HG02938 (cell line): ENCODE results near the gene LMOD1.
A peak's percentile ranks its signal among the peaks of the same experiment; 100 is the strongest.
"Not testable (repeated sequence)": the region's sequence is repeated elsewhere in the genome, so short reads cannot be mapped to it uniquely, and the experiment has no call there.

Source experiments
- ATAC-seq: cut with Tn5 transposase; IDR thresholded peaks from one replicate; pipeline ENCODE4 v1.9.1; 2021; ENCODE audit warnings: mild to moderate bottlenecking, moderate library complexity; ENCODE audit not compliant: unreplicated experiment

The LMOD1 gene

DNA sequence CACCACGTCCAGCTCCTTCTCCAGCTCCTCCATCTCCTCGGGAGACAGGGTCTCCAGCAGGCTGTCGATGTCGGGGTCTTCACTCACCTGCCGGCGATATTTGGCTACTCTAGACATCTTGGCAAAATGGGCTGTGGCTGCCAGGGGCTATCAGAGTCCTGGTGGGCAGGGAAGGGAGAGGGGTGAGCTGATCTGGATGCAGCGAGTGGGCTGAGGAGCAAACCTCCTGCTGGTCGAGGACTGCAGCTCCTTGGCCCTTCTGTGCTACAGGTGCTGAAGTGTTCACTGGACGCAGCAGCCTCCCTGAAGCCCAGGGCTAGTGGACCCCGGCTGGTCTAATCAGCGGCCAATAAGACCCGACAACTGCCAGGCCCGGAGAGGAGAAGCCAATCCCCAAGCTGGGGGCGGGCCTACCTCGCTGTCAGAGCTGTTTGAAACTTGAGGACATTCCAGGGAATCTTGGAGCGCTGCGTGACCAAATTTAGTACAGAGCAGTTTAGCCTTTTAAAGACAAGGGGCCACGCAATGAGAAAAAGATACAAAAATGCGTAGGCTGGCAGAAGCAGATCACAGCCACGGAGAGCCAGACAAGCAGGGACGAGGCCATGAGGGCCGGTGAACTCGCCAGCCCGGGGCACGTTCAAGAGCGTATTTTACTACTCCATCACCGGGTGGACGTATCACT is at the start of gene LMOD1:
Gene LMOD1, minus strand, starts transcription at position 325 of the 685 bp plus-strand sequence. Its CDS starts 208 bp downstream, at position 117.
- no peak for ATAC-seq

DNA sequence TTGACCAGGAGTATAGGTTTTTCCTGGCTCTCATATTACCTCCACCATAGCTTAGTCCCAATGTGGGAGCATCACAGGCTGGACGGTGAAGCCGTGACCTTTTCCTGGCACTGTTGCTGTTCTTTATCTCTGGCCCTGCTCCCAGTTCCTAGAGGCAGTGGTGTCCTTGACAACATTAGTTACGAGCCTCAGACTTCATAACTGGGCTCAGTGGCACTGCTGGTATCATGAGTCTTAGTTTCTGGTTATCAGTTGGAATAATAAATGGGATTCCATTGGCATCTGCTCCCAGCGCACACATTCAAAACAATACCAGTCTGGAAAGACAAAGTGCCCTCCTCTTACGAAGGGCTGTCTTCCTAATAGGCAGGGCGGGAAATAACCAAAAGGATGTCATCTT is 44.1 kb upstream of the LMOD1 start:
- ATAC-seq: no peak

DNA sequence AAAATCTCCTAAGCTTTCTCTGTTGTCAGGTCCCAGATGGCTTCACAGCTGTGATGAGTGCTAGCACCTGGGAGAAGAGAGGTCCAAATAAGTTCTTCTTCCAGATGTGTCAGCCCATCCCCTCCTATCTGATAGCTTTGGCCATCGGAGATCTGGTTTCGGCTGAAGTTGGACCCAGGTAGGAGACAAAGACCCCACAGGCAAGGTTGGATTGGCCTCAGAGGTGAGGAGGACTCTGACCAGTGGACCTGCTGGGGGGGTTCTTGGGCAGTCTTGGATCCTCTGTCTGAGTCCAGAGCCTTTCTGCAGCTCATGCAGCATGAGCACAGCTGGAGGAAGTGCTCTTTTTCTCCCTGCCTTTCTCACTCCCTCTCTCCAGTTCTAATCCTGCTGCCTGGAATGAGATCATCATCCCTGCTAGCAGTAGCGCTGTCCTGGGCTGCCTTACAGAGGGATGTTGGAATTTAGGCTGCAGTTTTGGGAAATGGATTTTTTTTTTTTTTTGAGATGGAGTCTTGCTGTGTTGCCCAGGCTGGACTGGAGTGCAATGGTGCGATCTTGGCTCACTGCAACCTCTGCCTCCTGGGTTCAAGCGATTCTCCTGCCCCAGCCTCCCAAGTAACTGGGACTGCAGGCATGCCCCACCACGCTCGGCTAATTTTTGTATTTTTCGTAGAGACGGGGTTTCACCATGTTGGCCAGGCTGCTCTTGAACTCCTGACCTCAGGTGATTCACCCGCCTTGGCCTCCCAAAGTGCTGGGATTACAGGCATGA is 43.2 kb upstream of the LMOD1 start:
- ATAC-seq: no peak

DNA sequence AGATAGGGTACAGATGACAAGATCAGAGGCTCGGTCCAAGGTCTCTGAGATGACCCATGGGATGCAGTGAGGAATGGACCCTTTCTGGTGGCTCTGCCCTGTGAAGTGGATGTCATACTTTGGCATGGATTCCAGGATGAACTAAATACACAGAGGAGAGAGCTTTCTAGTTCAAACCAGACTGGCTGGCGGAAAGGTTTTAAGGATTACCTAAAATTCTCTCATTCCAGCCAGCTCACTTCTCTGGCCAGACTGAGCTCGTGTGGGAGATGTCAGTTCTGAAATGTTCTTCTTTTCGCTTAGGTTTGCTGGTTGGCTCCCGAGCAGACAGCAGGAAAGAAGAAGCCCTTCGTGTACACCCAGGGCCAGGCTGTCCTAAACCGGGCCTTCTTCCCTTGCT is 42.3 kb upstream of the LMOD1 start:
- ATAC-seq: no peak

DNA sequence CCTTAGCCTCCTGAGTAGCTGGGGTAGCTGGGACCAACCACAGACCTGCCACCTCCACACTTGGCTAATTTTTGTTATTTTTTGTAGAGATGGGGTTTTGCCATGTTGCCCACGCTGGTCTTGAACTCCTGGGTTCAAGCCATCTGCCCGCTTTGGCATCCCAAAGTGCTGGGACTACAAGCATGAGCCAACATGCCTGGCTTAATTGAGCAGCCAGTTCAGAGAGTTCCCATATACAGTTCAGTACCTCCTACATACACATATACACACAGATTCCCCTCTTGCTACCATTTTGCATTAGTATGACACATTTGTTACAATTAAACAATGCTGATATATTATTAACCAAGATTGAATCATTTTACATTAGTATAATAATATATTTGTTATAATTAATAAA is 39.0 kb upstream of the LMOD1 start:
- ATAC-seq: no peak

DNA sequence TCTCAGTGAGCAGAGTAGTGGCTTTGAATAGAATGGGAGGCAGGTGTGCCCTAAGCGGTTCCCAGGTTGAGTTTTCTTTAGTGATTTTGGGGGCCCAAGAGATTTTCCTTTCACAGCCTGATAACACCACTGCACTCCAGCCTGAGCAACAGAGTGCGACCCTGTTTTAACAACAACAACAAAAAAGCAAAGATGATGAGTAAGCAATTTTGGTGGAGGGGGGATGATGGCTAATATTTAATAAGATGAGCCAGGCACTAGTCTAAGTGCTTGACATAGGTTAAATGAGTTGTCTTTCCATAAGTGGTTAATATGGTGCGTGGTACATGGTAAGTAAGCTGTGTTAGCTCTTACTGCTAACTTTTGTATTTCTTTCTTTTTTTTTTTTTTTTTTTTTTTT is 38.1 kb upstream of the LMOD1 start:
- no peak for ATAC-seq

DNA sequence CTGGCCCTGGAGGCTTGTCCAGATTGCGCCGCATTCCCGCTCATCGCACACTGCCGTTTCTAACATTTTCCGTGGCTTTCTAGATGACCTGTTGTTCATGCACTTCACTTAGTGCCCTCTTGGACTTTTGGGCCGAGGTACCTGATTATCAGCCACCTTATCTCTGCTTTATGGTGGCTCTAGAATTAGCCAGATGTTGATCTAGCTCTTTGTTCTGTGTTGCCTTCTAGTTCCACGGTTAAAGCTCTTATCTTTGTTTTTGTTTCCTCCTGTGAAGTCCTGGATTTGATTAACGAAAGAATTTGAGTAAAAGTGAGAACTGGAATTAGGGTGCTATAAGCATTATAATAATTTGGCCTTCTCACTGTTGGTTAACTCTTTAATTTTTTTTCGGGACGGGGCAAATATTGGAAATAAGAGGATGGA is 37.0 kb upstream of the LMOD1 start:
- ATAC-seq: peak; percentile 28

DNA sequence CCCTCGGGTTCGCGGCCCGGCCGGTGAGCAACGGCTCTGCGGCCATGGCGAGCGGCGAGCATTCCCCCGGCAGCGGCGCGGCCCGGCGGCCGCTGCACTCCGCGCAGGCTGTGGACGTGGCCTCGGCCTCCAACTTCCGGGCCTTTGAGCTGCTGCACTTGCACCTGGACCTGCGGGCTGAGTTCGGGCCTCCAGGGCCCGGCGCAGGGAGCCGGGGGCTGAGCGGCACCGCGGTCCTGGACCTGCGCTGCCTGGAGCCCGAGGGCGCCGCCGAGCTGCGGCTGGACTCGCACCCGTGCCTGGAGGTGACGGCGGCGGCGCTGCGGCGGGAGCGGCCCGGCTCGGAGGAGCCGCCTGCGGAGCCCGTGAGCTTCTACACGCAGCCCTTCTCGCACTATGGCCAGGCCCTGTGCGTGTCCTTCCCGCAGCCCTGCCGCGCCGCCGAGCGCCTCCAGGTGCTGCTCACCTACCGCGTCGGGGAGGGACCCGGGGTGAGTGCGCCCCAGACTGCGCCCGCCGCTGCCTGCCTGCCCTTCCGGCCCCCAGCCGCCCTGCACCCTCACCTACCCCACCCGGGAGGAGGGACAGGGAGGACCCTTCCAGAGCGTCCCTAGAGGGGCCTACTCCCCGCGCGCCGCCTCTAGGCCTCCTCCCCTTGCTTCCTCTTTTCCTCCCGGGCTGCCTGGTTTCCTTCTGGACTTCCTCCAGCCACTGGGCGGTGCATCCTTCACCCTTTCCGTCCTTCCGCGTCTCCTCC is 36.5 kb upstream of the LMOD1 start, which contains the start of gene RNPEP:
Gene RNPEP, plus strand, starts transcription at position 26 of the 757 bp plus-strand sequence. Its CDS starts 19 bp downstream, at position 45.
- peak; percentile 56 for ATAC-seq

DNA sequence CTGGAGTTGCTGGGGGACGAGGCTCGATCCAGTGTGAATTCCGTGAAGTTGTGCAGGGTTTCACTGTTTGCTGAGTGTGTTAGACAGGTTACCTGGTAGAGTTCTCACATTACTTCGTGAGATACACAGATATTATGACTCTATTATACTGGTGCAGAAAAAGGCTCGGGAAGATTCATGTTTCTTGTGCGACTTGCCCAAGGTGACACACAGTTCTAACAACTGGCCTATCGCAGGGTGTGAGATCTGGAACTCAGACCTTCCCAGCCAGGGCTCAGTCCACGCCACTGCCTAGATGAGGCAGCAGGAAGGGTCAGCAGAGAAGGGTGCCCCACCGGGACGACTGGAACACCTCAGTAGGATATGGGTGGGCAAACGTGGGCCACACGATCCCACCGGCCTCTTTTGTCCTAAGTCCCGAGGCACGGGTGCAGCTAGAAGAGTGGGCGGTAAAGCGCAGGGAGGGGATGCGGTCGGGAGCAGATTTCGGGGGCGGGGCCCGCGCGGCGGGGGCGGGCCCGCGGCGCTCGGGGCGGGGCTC is 35.8 kb upstream of the LMOD1 start:
- peak; percentile 17 for ATAC-seq

DNA sequence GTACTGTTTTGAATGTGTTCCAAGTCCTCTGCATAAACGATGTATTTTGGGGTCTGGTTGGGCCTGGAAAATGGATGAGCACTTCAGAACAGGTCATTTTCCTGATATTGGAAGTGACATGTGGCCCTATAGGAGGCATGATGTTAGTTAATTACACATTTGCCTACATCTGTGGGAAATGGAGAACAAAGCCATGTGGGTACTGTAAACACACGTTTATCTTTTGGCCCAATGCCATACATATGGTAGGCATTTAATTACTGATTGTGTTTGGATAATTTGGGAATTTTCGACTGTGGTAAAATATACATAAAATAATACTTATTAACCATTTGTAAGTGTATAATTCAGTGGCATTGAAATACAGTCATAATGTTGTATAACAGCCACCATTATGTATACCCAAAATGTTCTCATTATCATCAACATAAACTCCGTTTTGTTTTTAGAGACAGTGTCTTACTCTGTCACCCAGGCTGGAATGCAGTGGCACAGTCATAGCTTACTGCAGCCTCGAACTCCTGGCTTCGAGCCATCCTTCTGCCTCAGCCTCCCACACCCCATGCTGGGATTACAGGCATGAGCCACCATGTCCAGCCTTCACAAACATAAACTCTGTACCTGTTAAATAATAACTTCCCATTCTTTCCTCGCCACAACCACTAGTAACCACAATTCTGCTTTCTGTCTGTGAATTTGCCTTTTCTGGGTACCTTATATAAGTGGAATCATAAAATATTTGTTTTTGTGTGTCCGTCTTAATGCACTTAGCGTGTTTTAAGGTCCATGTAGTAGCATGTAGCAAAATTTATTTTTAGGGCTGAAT is 24.2 kb upstream of the LMOD1 start:
- ATAC-seq: no peak

DNA sequence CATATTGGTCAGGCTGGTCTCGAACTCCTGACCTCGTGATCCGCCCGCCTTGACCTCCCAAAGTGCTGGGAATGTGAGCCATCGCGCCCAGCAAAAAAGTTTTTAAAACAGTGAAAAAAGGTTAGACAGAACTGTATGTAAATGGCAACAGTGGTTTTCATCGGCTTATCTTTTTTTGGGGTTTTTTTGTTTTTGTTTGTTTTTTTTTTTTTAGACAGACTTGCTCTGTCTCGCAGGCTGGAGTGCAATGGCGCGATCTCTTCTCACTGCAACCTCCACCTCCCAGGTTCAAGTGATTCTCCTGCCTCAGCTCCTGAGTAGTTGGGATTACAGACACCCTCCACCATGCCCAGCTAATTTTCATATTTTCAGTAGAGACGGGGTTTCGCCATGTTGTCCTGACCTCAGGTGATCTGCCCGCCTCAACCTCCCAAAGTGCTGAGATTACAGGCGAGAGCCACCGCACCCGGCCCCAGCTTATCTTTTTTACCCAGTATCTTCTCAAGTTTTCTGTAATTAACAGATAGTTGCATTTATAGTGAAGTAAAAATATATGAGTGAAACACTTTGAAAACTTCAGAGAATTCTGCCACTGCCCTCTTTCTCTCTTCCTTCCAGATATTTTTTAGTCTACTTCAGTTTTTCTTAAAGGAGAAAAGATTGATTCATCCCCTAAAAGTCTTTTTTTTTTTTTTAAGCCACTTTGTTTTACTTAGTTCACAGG is 22.0 kb upstream of the LMOD1 start:
- no peak for ATAC-seq

DNA sequence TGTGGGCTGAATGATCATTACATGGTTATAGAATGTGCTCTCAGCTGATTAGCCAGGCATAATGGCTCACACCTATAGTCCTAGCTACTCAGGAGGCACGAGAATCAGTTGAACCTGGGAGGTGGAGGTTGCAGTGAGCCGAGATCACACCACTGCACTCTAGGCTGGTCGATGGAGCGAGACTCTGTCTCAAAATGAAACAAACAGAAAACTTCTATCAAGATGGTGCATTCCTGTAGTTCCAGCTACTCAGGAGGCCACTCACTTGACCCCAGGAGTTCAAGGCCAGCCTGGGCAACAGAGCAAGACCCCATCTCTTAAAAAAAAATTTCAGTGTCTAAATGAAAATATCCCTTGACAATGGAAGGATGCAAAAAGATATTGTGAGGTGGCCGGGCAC is 19.8 kb upstream of the LMOD1 start:
- no peak for ATAC-seq

DNA sequence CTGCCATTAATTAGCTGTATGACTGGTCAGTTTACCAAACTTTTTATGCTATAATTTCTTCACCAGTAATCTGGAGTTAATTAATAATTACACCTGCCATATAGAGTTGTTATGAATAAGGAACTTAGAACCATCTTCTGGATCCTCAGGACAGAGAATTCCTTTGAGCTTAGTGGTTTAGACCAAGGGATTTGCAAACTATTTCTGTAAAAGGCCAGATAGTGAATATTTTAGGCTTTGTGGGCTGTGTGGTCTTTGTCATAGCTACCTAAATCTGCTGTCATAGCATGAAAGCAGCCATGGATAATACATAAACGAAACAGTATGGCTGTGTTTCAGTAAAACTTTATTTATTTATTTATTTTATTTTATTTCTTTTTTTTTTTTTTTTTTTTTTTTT is 17.9 kb upstream of the LMOD1 start:
- ATAC-seq: no peak

DNA sequence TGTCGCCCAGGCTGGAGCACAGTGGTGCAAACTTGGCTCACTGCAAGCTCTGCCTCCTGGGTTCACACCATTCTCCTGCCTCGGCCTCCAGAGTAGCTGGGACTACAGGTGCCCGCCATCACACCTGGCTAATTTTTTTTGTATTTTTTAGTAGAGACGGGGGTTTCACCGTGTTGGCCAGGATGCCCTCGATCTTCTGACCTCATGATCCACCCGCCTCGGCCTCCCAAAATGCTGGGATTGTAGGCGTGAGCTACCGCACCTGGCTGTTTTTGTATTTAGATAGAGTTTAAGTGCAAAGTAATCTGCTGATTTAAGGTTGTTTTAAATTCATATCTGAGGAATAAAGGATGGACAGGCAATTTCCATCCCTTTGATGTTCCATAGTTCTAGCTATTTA is 16.0 kb upstream of the LMOD1 start:
- ATAC-seq: not testable (repeated sequence)

DNA sequence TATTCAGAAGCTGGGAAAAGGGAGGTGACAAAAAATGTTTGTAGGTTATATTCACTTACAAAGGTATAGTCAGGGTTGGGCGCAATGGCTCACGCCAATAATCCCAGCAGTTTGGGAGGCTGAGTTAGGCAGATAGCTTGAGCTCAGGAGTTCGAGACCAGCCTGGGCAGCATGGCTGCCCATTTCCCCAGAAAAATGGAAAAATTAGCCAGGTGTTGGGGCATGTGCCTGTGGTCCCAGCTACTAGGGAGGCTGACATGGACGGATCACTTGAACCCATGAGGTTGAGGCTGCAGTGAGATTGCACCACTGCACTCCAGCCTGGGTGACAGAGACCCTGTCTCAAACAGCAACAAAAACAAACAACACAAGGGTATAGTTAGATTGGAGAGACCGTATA is 12.0 kb upstream of the LMOD1 start:
- ATAC-seq: no peak

DNA sequence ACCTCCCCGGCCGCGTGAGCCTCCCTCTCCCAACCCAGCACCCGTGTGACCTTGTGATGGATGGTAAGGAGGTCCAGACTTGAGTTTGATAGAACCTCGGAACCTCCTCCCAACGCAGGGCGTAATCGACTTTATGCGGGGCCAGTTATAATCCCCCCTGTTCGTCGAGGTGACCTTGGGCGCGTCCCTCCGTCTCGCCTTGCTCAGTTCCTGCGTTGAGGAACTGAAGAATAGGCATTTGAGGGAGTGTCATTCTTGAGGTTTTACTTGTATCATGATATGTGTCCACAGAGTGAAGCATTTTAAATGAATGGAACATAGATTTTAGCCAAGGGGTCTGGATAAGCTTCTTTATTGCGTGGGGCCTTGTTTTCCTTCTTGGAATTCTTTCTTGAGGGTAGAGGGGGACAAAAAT is 9.4 kb upstream of the LMOD1 start:
- peak; percentile 36 for ATAC-seq

DNA sequence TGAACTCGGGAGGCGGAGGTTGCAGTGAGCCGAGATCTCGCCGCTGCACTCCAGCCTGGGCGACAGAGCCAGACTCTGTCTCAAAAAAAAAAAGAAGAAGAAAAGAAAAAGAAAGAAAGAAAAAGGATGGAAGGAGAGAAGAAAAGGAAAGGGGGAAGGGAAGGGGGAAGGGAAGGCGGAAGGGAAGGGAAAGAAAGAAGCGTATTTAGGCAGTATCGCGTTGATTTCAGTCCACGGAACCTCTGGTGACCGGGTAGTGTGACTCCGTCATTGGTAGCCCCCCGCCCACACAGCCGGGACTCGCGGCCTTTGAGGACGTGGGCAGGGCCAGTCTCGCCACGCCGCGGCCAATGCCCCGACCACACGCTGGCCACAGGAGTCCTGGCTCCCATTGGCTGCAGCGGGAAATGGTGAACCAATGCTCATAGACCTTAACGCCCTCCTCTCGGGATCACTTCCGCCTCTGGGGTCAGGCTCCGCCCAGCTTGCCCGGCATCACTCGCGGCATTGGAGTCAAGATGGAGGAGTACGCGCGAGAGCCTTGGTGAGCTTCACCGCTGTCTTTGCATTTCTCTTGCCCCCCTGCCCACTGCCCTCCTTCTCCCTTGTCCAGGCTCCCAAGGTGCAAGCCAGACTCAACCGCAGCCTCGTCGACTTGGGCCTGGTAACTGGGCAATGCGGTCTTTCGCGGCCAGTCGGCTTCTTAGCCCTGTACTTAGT is 8.8 kb upstream of the LMOD1 start, which contains the start of gene TIMM17A:
Gene TIMM17A, plus strand, starts transcription at position 495 of the 720 bp plus-strand sequence. Its CDS starts 24 bp downstream, at position 519.
- peak; percentile 98 for ATAC-seq

DNA sequence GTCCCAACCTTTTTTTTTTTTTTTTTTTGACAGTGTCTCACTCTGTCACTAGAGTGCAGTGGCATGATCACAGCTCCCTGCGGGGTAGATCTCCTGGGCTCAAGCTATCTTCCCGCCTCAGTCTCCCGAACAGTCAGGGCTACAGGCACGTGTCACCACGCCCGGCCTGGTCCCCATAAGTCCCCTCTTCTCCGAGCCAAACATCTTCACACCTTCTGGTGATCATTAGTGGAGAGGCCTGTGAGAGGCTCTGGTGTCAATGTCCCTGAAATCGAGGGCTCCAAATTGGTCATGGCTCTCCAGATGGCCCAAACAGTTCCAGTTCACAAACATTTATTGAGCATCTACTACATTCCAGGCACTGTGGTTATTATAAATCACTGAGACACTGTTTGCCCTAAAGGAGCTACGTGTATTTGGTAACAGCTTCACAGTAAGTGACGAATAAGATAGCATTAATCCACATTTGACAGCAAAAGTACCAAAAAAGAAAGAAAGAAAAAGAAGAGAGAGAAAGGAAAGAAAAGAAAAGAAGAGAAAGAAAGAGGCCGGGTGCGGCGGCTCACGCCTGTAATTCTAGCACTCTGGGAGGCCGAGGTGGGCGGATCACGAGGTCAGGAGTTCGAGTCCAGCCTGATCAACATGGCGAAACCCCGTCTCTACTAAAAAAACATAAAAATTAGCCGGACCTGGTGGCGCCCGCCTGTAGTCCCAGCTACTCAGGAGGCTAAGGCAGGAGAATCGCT is 8.1 kb upstream of the LMOD1 start:
- ATAC-seq: no peak
